K562 (cell line): ENCODE data around the gene THRSP. TPM values are rescaled to one million over a fixed set of nuclear protein-coding genes. Genes with fewer than 3 reads are reported as not detected.
"Not testable (repeated sequence)": the region's sequence is repeated elsewhere in the genome, so short reads cannot be mapped to it uniquely, and the experiment has no call there.

Source experiments
- L3MBTL2 ChIP-seq: fragments of 450-650 bp; IDR thresholded peaks from 2 replicates; pipeline ENCODE4 v1.6.1; 2016; ENCODE audit warnings: mild to moderate bottlenecking, moderate library complexity
- NCOR1 ChIP-seq: fragments of 450-650 bp; IDR thresholded peaks from 2 replicates; pipeline ENCODE4 v1.6.1; 2016; ENCODE audit warnings: mild to moderate bottlenecking, moderate library complexity
- NRF1 ChIP-seq, 2 experiments: fragments of 450-650 bp; IDR thresholded peaks in 1 of 2; conservative IDR thresholded peaks in 1 of 2; 2 replicates each; pipeline ENCODE4 v1.6.1; 2014; ENCODE audit warnings: mild to moderate bottlenecking in 2 of 2
- TAF7 ChIP-seq: fragments of 450-650 bp; IDR thresholded peaks from 2 replicates; pipeline ENCODE4 v1.6.1; 2016; ENCODE audit warnings: missing genetic modification characterization, missing compliant biosample characterization
- TEAD1 ChIP-seq, 2 experiments: fragments of 450-650 bp in 1 of 2; sonication (generic) in 1 of 2; formaldehyde crosslinking; IDR thresholded peaks; 2 replicates each; pipeline versions ENCODE4 v1.4.0 to v1.8.0; 2020 to 2022; ENCODE audit warnings: mild to moderate bottlenecking in 2 of 2, missing genetic modification reagents in 1 of 2
- TFAP4 ChIP-seq: sonication (generic); formaldehyde crosslinking; IDR thresholded peaks from 2 replicates; pipeline ENCODE4 v1.8.0; 2022; ENCODE audit warnings: missing genetic modification reagents, mild to moderate bottlenecking, moderate library complexity, borderline replicate concordance
- polyA plus RNA-seq, 8 experiments: library from polyadenylated mRNA; depleted of rRNA in 4 of 8; stranded (reverse) in 5 of 8; unstranded in 3 of 8; fragments of >200 nt; fragmentation: Nextera tagmentation in 2 of 8; fragmentation: Illumina TruSeq in 1 of 8; extraction: Ambion mirVana in 2 of 8; extraction: Trizol in 1 of 8; gene quantifications; 2 replicates each; pipeline versions ENCODE4 v1.2.1 to v1.2.3, GENCODE V29; 2011 to 2014; ENCODE audit warnings: inconsistent platforms in 1 of 8, missing spikeins in 1 of 8
- total RNA-seq, 7 experiments: library from RNA; depleted of rRNA in 6 of 7; stranded (reverse); fragments of >200 nt in 6 of 7; fragmentation: Illumina TruSeq in 2 of 7; extraction: Trizol in 2 of 7; gene quantifications; 2 replicates each; pipeline versions ENCODE4 v1.2.1 to v1.2.3, GENCODE V29; 2011 to 2021; ENCODE audit warnings: low replicate concordance in 1 of 7
- TF ChIP-seq, protein P1 (sequence below): fragments of 450-650 bp; IDR thresholded peaks from 2 replicates; pipeline ENCODE4 v1.6.1; 2017; ENCODE audit warnings: antibody characterized with exemption, mild to moderate bottlenecking
- TF ChIP-seq, protein P2 (sequence below): fragments of 450-650 bp; IDR thresholded peaks from 2 replicates; pipeline ENCODE4 v1.6.1; 2014; ENCODE audit warnings: low read depth, mild to moderate bottlenecking, moderate library complexity, borderline replicate concordance
- TF ChIP-seq, protein P3 (sequence below): fragments of 450-650 bp; IDR thresholded peaks from 2 replicates; pipeline ENCODE4 v1.6.1; 2016; ENCODE audit warnings: borderline replicate concordance
- TF ChIP-seq, protein P4 (sequence below): sonication (generic); formaldehyde crosslinking; IDR thresholded peaks from 2 replicates; pipeline ENCODE4 v1.8.1; 2023; ENCODE audit warnings: mild to moderate bottlenecking, missing genetic modification reagents
- TF ChIP-seq, protein P5 (sequence below), 2 experiments: IDR thresholded peaks; 2 replicates each; pipeline ENCODE4 v1.6.1; 2011; ENCODE audit warnings: borderline replicate concordance in 1 of 2, control low read depth in 1 of 2, low read depth in 1 of 2, low read length in 1 of 2, mild to moderate bottlenecking in 1 of 2, mixed read lengths in 1 of 2, moderate library complexity in 1 of 2; ENCODE audit not compliant: insufficient read depth in 1 of 2, insufficient read length in 1 of 2, poor library complexity in 1 of 2, severe bottlenecking in 1 of 2; ENCODE audit errors: extremely low read depth in 1 of 2
- TF ChIP-seq, protein P6 (sequence below), 2 experiments: fragments of 250-450 bp in 1 of 2; fragments of 450-650 bp in 1 of 2; sonication (Bioruptor Pico) in 1 of 2; IDR thresholded peaks; 2 replicates each; pipeline versions ENCODE4 v1.6.1 to v1.8.0; 2016 to 2021; ENCODE audit warnings: mild to moderate bottlenecking in 2 of 2, moderate library complexity in 2 of 2, missing compliant biosample characterization in 1 of 2, missing genetic modification characterization in 1 of 2

Gene THRSP
- total and polyA plus RNA-seq, 9 of the 15 experiments (the other 6 are each of a cell fraction or from before 2014, with no cell fraction given) = 0.23 to 0.56 (median 0.31) TPM; not detected in 2

GRCh38 chr11:78014937-78015520, 48.6 kb upstream of the THRSP start (continued):
- TF ChIP-seq, protein P1, sequence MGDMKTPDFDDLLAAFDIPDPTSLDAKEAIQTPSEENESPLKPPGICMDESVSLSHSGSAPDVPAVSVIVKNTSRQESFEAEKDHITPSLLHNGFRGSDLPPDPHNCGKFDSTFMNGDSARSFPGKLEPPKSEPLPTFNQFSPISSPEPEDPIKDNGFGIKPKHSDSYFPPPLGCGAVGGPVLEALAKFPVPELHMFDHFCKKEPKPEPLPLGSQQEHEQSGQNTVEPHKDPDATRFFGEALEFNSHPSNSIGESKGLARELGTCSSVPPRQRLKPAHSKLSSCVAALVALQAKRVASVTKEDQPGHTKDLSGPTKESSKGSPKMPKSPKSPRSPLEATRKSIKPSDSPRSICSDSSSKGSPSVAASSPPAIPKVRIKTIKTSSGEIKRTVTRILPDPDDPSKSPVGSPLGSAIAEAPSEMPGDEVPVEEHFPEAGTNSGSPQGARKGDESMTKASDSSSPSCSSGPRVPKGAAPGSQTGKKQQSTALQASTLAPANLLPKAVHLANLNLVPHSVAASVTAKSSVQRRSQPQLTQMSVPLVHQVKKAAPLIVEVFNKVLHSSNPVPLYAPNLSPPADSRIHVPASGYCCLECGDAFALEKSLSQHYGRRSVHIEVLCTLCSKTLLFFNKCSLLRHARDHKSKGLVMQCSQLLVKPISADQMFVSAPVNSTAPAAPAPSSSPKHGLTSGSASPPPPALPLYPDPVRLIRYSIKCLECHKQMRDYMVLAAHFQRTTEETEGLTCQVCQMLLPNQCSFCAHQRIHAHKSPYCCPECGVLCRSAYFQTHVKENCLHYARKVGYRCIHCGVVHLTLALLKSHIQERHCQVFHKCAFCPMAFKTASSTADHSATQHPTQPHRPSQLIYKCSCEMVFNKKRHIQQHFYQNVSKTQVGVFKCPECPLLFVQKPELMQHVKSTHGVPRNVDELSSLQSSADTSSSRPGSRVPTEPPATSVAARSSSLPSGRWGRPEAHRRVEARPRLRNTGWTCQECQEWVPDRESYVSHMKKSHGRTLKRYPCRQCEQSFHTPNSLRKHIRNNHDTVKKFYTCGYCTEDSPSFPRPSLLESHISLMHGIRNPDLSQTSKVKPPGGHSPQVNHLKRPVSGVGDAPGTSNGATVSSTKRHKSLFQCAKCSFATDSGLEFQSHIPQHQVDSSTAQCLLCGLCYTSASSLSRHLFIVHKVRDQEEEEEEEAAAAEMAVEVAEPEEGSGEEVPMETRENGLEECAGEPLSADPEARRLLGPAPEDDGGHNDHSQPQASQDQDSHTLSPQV = peak; percentile 89
- TF ChIP-seq, protein P2, sequence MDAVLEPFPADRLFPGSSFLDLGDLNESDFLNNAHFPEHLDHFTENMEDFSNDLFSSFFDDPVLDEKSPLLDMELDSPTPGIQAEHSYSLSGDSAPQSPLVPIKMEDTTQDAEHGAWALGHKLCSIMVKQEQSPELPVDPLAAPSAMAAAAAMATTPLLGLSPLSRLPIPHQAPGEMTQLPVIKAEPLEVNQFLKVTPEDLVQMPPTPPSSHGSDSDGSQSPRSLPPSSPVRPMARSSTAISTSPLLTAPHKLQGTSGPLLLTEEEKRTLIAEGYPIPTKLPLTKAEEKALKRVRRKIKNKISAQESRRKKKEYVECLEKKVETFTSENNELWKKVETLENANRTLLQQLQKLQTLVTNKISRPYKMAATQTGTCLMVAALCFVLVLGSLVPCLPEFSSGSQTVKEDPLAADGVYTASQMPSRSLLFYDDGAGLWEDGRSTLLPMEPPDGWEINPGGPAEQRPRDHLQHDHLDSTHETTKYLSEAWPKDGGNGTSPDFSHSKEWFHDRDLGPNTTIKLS = peak; percentile 75
- 0 out of 4 replicates have a peak, but pooled peaks of 1 of the 2 experiments have one; percentile 43 for TF ChIP-seq TEAD1 (CRISPR knock-in tag; IDR thresholded peaks at IDR 0.05)
- TF ChIP-seq NRF1 (conservative IDR thresholded peaks at IDR 0.05 in 1 of 2, IDR thresholded peaks at IDR 0.05 in 1 of 2) = peak; percentile 65 to 69
- TF ChIP-seq TAF7 = peak; percentile 58; the same call in 1 of the 2 replicates
- TF ChIP-seq, protein P3, sequence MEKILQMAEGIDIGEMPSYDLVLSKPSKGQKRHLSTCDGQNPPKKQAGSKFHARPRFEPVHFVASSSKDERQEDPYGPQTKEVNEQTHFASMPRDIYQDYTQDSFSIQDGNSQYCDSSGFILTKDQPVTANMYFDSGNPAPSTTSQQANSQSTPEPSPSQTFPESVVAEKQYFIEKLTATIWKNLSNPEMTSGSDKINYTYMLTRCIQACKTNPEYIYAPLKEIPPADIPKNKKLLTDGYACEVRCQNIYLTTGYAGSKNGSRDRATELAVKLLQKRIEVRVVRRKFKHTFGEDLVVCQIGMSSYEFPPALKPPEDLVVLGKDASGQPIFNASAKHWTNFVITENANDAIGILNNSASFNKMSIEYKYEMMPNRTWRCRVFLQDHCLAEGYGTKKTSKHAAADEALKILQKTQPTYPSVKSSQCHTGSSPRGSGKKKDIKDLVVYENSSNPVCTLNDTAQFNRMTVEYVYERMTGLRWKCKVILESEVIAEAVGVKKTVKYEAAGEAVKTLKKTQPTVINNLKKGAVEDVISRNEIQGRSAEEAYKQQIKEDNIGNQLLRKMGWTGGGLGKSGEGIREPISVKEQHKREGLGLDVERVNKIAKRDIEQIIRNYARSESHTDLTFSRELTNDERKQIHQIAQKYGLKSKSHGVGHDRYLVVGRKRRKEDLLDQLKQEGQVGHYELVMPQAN = peak; percentile 68; the same call in 1 of the 2 replicates
- TF ChIP-seq, protein P4, sequence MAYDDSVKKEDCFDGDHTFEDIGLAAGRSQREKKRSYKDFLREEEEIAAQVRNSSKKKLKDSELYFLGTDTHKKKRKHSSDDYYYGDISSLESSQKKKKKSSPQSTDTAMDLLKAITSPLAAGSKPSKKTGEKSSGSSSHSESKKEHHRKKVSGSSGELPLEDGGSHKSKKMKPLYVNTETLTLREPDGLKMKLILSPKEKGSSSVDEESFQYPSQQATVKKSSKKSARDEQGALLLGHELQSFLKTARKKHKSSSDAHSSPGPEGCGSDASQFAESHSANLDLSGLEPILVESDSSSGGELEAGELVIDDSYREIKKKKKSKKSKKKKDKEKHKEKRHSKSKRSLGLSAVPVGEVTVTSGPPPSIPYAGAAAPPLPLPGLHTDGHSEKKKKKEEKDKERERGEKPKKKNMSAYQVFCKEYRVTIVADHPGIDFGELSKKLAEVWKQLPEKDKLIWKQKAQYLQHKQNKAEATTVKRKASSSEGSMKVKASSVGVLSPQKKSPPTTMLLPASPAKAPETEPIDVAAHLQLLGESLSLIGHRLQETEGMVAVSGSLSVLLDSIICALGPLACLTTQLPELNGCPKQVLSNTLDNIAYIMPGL (CRISPR knock-in tag) = peak; percentile 34; the same call in 1 of the 2 replicates
- peak; percentile 61 for TF ChIP-seq TFAP4 (CRISPR knock-in tag)
- TF ChIP-seq L3MBTL2 = peak; percentile 93
- TF ChIP-seq NCOR1 = peak; percentile 38; the same call in 1 of the 2 replicates
- TF ChIP-seq, protein P5, sequence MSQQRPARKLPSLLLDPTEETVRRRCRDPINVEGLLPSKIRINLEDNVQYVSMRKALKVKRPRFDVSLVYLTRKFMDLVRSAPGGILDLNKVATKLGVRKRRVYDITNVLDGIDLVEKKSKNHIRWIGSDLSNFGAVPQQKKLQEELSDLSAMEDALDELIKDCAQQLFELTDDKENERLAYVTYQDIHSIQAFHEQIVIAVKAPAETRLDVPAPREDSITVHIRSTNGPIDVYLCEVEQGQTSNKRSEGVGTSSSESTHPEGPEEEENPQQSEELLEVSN (IDR thresholded peaks at IDR 0.05; ENCODE audit: borderline replicate concordance in 1 of 2, extremely low read depth in 1 of 2, insufficient read depth in 1 of 2, insufficient read length in 1 of 2, low read depth in 1 of 2, low read length in 1 of 2, poor library complexity in 1 of 2, severe bottlenecking in 1 of 2) = peak in 1 of 2 experiments; percentile 34
- TF ChIP-seq, protein P6, sequence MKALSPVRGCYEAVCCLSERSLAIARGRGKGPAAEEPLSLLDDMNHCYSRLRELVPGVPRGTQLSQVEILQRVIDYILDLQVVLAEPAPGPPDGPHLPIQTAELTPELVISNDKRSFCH (CRISPR knock-in tag; IDR thresholded peaks at IDR 0.05) = not testable (repeated sequence)
- TF ChIP-seq, protein P6 (tag; IDR thresholded peaks at IDR 0.05) = peak; percentile 78; the same call in 1 of the 2 replicates
